Measurements from ENCODE around the gene RARS1. TPM values are rescaled to one million over a fixed set of nuclear protein-coding genes. Genes with fewer than 3 reads are reported as not detected.
A peak's percentile ranks its signal among the peaks of the same experiment; 100 is the strongest.

The RARS1 gene
- polyA plus RNA-seq, 6 donors from 2014 or later = 4.3 to 12.6 (median 9.6) TPM

DNA sequence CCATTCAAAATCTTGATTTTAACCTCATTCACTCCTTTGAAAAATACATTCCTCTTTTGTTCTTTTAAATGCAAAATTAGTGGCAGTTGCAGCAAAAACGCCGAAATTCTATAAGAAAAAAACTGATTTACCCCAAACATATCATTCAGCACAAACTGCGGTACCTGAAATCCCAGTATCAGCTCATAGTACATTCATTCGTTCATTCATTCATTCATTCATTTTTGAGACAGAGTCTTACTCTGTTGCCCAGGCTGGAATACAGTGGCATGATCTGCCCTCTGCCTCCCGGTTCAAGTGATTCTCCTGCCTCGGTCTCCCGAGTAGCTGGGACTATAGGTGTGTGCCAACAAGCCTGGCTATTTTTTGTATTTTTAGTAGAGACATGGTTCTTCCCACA, 63.3 kb downstream of the RARS1 start:
- Mint-ChIP-seq H3K4me1 (peaks cover 3 to 10% (median 6%) of the 10 kb centered on the region in 3 donors), H3K27ac (no peak overlapping the region), H3K4me3 (no peak overlapping the region), H3K9me3 (peaks cover 0 to 3% (median 0%) of the 10 kb centered on the region in 7 donors), H3K36me3 (peaks cover 20 to 31% of the 10 kb centered on the region in 2 donors), H3K27me3 (no peaks in the 10 kb centered on the region)
- ATAC-seq (ENCODE audit: low read depth in 2 of 2) = no peak
- no peak for DNase-seq

DNA sequence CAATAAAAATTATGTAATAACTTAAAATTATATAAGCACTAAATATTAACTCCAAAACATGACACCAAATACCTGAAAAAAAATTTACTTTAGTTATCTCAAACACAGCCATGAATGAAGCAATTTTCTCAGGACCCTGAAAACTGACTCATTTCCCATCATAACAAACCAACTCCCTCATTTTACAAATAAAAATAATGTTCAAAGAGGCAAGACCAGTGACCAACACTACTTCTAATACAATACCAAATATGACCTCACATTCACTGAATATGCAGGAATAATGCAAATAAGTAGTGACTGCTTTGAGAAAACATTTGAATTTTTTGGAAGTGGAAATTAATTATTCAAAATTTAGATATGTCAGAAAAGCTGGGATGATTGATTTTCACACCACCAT, 64.4 kb downstream of the RARS1 start:
- ATAC-seq (ENCODE audit: low read depth in 2 of 2) (no peak), DNase-seq (no peak)
- H3K27me3 Mint-ChIP-seq = no peaks in the 10 kb centered on the region
- H3K4me3 Mint-ChIP-seq = no peak overlapping the region
- no peak overlapping the region for H3K27ac Mint-ChIP-seq
- peaks cover 24 to 31% of the 10 kb centered on the region in 2 donors for H3K36me3 Mint-ChIP-seq
- H3K4me1 Mint-ChIP-seq = peaks cover 3 to 10% (median 6%) of the 10 kb centered on the region in 3 donors
- peaks cover 0 to 3% (median 0%) of the 10 kb centered on the region in 7 donors for H3K9me3 Mint-ChIP-seq

DNA sequence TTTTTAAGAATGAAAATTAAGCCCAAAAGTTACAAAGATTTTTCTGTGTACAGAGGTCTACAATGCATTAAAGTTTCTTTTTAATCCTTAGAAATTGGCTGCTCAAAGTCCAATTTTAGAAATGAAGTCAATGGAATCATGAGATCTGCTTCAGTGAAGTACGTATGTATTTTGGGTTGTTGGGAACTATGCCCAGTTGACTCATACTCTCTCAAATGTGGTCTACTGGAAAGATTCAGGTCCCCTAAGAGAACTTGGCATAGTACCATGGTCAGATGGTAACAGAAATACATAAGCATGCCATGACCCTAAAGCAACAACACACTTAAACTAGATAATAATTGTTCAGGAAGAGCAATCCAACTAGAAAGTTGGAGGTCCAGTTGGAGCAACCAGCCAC, 65.9 kb downstream of the RARS1 start:
- ATAC-seq (ENCODE audit: low read depth in 2 of 2) = no peak
- H3K36me3 Mint-ChIP-seq = peaks cover 31 to 36% of the 10 kb centered on the region in 2 donors
- peaks cover 0 to 3% (median 0%) of the 10 kb centered on the region in 7 donors for H3K9me3 Mint-ChIP-seq
- H3K27ac Mint-ChIP-seq = no peak overlapping the region
- peaks cover 3 to 10% (median 6%) of the 10 kb centered on the region in 3 donors for H3K4me1 Mint-ChIP-seq
- no peak overlapping the region for H3K4me3 Mint-ChIP-seq
- DNase-seq = no peak
- no peaks in the 10 kb centered on the region for H3K27me3 Mint-ChIP-seq

DNA sequence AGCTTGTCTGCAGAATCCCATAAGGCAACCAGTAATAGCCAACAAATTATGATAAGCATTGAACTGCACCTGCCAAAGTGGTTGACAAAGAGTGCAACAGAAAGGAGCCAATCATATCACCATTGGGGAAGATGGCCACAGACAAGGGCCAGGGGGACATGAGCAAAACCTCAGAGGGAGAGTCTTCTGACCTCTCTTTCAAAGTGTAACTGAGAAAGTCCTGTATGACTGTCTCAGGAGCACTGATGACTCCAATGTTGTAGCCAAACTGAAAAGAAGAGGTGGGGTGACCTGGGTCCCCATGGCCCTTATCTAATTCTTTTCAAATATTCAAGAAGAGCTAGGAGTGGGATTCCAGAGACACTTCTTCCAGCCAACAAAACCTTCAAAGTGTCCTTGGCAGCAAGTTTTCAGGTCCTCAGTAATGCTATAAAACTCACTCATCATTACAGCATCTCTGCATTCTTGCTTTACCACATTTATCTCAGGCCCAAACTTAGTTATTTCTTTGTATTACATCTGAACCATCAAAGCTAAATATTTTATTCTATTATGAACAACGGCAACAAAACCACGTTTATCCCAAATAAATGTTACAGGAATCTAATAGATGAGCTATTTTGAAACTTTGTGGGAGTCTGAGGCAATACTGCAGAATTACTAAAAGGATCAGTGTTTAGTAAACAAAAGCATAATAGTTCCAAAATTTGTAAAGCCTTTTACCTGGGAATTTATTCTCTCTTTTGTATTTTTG, 67.3 kb downstream of the RARS1 start:
- H3K9me3 Mint-ChIP-seq = no peaks in the 10 kb centered on the region
- H3K36me3 Mint-ChIP-seq = peaks cover 23 to 31% of the 10 kb centered on the region in 2 donors
- no peak for ATAC-seq (ENCODE audit: low read depth in 2 of 2)
- H3K27me3 Mint-ChIP-seq = no peaks in the 10 kb centered on the region
- H3K4me1 Mint-ChIP-seq = peaks cover 3 to 10% (median 6%) of the 10 kb centered on the region in 3 donors
- DNase-seq = no peak
- no peak overlapping the region for H3K27ac Mint-ChIP-seq
- H3K4me3 Mint-ChIP-seq = no peak overlapping the region

DNA sequence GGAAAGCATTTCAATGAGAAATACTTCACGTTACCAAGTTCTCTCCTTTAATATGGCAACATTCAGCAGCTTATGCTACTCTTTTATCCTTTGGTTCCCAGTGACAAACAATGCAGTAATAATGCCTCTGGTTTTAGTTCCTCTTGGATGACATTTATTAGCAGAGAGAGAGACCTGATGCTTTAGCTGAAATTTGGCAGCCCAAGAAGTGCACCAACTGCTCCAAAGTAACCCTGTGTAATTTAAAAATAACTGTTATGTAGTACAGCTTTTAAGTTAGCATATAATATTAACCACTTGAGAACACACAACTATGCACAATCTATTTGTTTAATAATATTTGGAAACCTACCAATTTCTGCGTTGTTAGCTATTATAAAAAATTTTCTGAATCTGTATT, 71.1 kb downstream of the RARS1 start:
- no peaks in the 10 kb centered on the region for H3K9me3 Mint-ChIP-seq
- DNase-seq (no peak), ATAC-seq (ENCODE audit: low read depth in 2 of 2) (no peak)
- peaks cover 25 to 30% of the 10 kb centered on the region in 2 donors for H3K36me3 Mint-ChIP-seq
- peaks cover 3 to 9% (median 6%) of the 10 kb centered on the region in 3 donors for H3K4me1 Mint-ChIP-seq
- H3K27ac Mint-ChIP-seq = no peak overlapping the region
- no peak overlapping the region for H3K4me3 Mint-ChIP-seq
- H3K27me3 Mint-ChIP-seq = no peaks in the 10 kb centered on the region

DNA sequence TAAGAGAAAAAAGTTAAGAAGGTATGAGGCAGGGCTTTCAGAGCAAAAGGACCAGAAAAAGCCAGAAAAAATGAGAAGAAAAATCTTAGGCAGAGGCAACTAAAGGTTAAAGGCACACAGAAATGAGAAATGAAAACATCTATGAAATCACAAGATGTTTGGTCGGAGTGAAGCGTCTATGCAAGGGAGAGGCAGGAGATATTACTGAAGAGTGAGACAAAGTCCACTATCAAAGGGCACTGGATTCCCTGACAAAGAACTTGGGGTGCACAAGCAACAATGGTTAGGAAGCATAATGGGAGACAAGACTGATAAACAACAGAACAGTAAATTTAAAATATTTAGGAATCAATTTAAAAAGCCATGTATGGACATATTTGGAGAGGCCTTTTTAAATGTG, 76.0 kb downstream of the RARS1 start:
- H3K27ac Mint-ChIP-seq = peak overlapping the region in 1 of 6 donors; percentile 49

DNA sequence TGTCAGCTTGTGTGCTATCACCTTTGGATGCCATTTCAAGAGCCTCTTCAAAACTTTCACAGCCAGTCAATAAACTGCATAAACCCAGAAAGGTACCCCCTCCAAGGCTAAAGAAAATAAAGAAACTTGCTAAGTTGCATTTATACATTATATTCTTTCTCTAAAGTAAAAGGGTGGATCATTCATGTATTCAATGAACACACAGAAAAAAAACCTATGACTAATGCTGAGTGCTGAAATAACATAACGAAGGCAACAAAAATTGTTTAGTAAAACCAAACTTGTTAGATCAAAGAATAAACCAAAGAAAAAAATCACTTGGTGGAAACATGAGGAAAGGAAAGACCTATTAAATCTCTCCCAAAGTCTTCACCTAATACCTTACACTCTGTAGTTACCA, 77.7 kb downstream of the RARS1 start:
- no peak for ATAC-seq (ENCODE audit: low read depth in 2 of 2)
- H3K27ac Mint-ChIP-seq = peak overlapping the region in 2 of 6 donors; percentile 27 to 58
- no peaks in the 10 kb centered on the region for H3K9me3 Mint-ChIP-seq
- DNase-seq = no peak
- peaks cover 0 to 6% (median 4%) of the 10 kb centered on the region in 3 donors for H3K4me1 Mint-ChIP-seq
- no peak overlapping the region for H3K4me3 Mint-ChIP-seq
- no peaks in the 10 kb centered on the region for H3K27me3 Mint-ChIP-seq
- peaks cover 8 to 15% of the 10 kb centered on the region in 2 donors for H3K36me3 Mint-ChIP-seq

More for the DNA sequence above, 76.0 kb downstream of the RARS1 start:
- H3K9me3 Mint-ChIP-seq = no peaks in the 10 kb centered on the region
- H3K4me3 Mint-ChIP-seq = no peak overlapping the region
- ATAC-seq (ENCODE audit: low read depth in 2 of 2) (no peak), DNase-seq (no peak)
- peaks cover 8 to 9% of the 10 kb centered on the region in 2 donors for H3K36me3 Mint-ChIP-seq
- H3K4me1 Mint-ChIP-seq = peaks cover 0 to 4% (median 1%) of the 10 kb centered on the region in 3 donors
- H3K27me3 Mint-ChIP-seq = no peaks in the 10 kb centered on the region

DNA sequence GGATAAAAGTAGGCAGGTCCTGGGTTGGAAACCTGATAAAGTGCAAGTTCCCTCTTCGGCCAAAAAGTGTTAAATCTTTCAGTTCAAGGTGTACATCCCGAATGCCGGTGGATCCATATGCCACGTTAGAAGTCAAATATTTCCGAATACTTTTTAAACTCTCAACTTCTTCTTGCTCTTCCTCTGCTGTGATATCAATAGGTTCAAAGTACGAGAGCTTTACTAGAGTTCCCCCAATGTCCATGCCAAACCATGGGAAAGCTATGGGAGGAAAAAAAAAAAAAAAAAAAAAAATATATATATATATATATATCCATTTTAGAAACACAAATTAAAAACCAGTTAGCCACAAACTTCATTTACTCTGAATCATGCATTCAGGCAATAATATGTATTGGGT, 82.5 kb downstream of the RARS1 start:
- Mint-ChIP-seq H3K27ac (peak overlapping the region in 1 of 6 donors; percentile 67), H3K9me3 (peaks cover 0 to 3% (median 0%) of the 10 kb centered on the region in 7 donors), H3K4me1 (peaks cover 10 to 15% (median 12%) of the 10 kb centered on the region in 3 donors), H3K4me3 (no peak overlapping the region), H3K36me3 (peaks cover 0 to 17% of the 10 kb centered on the region in 2 donors), H3K27me3 (no peaks in the 10 kb centered on the region)
- ATAC-seq (ENCODE audit: low read depth in 2 of 2) (no peak), DNase-seq (no peak)

Other genes with a start within 250 kb of the RARS1 start
- under 1 TPM in 1 of 6 donors, not detected in 5; 0.45 TPM for gene WWC1, start 194.8 kb upstream of the RARS1 start, polyA plus RNA-seq (ENCODE audit: low read depth in 6 of 6)
- gene FBLL1, start 42.8 kb downstream of the RARS1 start, polyA plus RNA-seq (ENCODE audit: low read depth in 6 of 6) = not detected
- gene PANK3, start 92.9 kb downstream of the RARS1 start, polyA plus RNA-seq (ENCODE audit: low read depth in 6 of 6) = 1 to 10 TPM; 2.7 to 8.2 (median 5.6) TPM